ENCODE results near the gene UROS. TPM values are rescaled to one million over a fixed set of nuclear protein-coding genes. Genes with fewer than 3 reads are reported as not detected.

Gene UROS
- total and polyA plus RNA-seq, 2 donors (not counting 3 experiments of a cell fraction or from before 2014, with no cell fraction given) = 38.4 to 42.0 TPM

GRCh38 chr10:125795637-125796190 lies 27.3 kb downstream of the UROS start:
- Histone ChIP-seq H3K9me1 (replicated peaks; ENCODE audit: control insufficient read depth, extremely low read depth, insufficient read depth, low read length) (no peaks in the 10 kb centered on the region), H4K20me1 (replicated peaks; ENCODE audit: control insufficient read depth, extremely low read depth, insufficient read depth, low read length) (no peaks in the 10 kb centered on the region), H3K4me2 (ENCODE audit: insufficient read depth, low read length) (no peak overlapping the region), H3K4me1 (ENCODE audit: control insufficient read depth, extremely low read depth, insufficient read depth, low read length) (no peaks in the 10 kb centered on the region), H3K9ac (replicated peaks; ENCODE audit: extremely low read depth, insufficient read depth, low read length) (no peak overlapping the region), H3K27ac (ENCODE audit: insufficient read depth, low read depth, low read length) (no peak overlapping the region), H3K4me3 (replicated peaks in 1 of 3; ENCODE audit: insufficient read depth in 1 of 3, low read depth in 1 of 3, low read length in 3 of 3) (no peak overlapping the region), H3K27me3 (ENCODE audit: control insufficient read depth in 2 of 2, insufficient read depth in 2 of 2, low read length in 2 of 2) (no peaks in the 10 kb centered on the region), H2AFZ (ENCODE audit: low read depth, low read length) (no peak overlapping the region), H3K36me3 (ENCODE audit: control insufficient read depth in 2 of 2, extremely low read depth in 1 of 2, insufficient read depth in 2 of 2, low read length in 2 of 2) (peaks cover 2 to 26% of the 10 kb centered on the region in 2 experiments), H3K9me3 (replicated peaks; ENCODE audit: control insufficient read depth, insufficient read depth, low read length) (no peaks in the 10 kb centered on the region), H3K79me2 (ENCODE audit: control insufficient read depth, insufficient read depth, low read length) (no peaks in the 10 kb centered on the region)
- FAIRE-seq (no peak), DNase-seq (ENCODE audit: low read depth, low spot score) (no peak)
- POLR2A ChIA-PET = no interaction called here
- dilution Hi-C loops (cut with MboI; ENCODE audit: extremely low pct_ligation_motif_present, low sequenced_read_pairs) (no loop called here), intact Hi-C loops (cut with micrococcal nuclease) (no loop called here)
- no TSS peak for BruUV-seq (replicated peaks)
- no peak for TF ChIP-seq EZH2 (IDR thresholded peaks at IDR 0.05; ENCODE audit: borderline replicate concordance, low read depth, low read length, severe bottlenecking)
- no peak for TF ChIP-seq MYC (IDR thresholded peaks at IDR 0.05; ENCODE audit: low read depth, low read length)
- TF ChIP-seq FOS (IDR thresholded peaks at IDR 0.05; ENCODE audit: borderline replicate concordance, insufficient read depth, low read length) = no peak
- TF ChIP-seq CTCF (IDR thresholded peaks at IDR 0.05; ENCODE audit: extremely low read depth in 1 of 2, insufficient read depth in 1 of 2, low read depth in 1 of 2, low read length in 2 of 2) = no peak
- no peak for TF ChIP-seq MAX (IDR thresholded peaks at IDR 0.05; ENCODE audit: insufficient read depth, insufficient read length)
- TF ChIP-seq POLR2A (IDR thresholded peaks at IDR 0.05; ENCODE audit: low read depth, low read length) = no peak
- no peak for TF ChIP-seq GATA2 (IDR thresholded peaks at IDR 0.05; ENCODE audit: insufficient read depth, insufficient read length, low read depth, low read length)
- no peak for TF ChIP-seq JUN (IDR thresholded peaks at IDR 0.05; ENCODE audit: borderline replicate concordance, insufficient read depth, insufficient read length, low read depth)
- TF ChIP-seq POLR2AphosphoS5 (IDR thresholded peaks at IDR 0.05; ENCODE audit: insufficient read depth, low read depth, low read length) = no peak
- CTCF ChIA-PET = interaction anchor here (1.1 kb wide), 1 partner anchor 12 kb away, joined by 3 read pairs; no protein-coding TSS in a partner anchor

Measured in endothelial cell of umbilical vein (primary cell).